T-helper 1 cell (primary cell): ENCODE data around the gene DHRS4L2.
"Not testable (repeated sequence)": the region's sequence is repeated elsewhere in the genome, so short reads cannot be mapped to it uniquely, and the experiment has no call there.

Experiments
- DNase-seq, 5 donors: peaks; one replicate each; pipeline ENCODE4 v3.0.0-alpha.2; 2012 to 2020
- total RNA-seq, 4 donors: gene quantifications; one replicate each; lab custom pipeline; 2026; lab: John Stamatoyannopoulos, UW

DHRS4L2 gene
- 3.2 to 6.1 (median 3.7) reads per million in 4 donors for total RNA-seq

- DNase-seq: peak; percentile 47 to 80 (median 66)
Measured at GRCh38 chr14:23988607-23989363, at the start of gene DHRS4L2. Gene DHRS4L2 (plus strand): TSS chr14:23988929. CDS start chr14:23988948, 19 bp downstream.

GRCh38 chr14:23939607-23940326 lies 49.0 kb upstream of the DHRS4L2 start:
- no peak for DNase-seq

- no peak for DNase-seq
Measured at GRCh38 chr14:23941230-23941629, 47.5 kb upstream of the DHRS4L2 start.

- DNase-seq: no peak
Measured at GRCh38 chr14:23941669-23942068, 47.1 kb upstream of the DHRS4L2 start.

- no peak for DNase-seq
Measured at GRCh38 chr14:23942587-23942986, 46.1 kb upstream of the DHRS4L2 start.

GRCh38 chr14:23949069-23949468 lies 39.7 kb upstream of the DHRS4L2 start:
- DNase-seq: not testable (repeated sequence)

- no peak for DNase-seq
Measured at GRCh38 chr14:23950411-23951135, 38.2 kb upstream of the DHRS4L2 start.

- not testable (repeated sequence) for DNase-seq
Measured at GRCh38 chr14:23951136-23951466, 37.6 kb upstream of the DHRS4L2 start.

GRCh38 chr14:23951590-23952201 lies 37.0 kb upstream of the DHRS4L2 start:
- DNase-seq: no peak

- DNase-seq: not testable (repeated sequence)
Measured at GRCh38 chr14:23953116-23953463, 35.6 kb upstream of the DHRS4L2 start.

- peak; percentile 53 to 88 (median 76) for DNase-seq
Measured at GRCh38 chr14:23953464-23954278, 35.1 kb upstream of the DHRS4L2 start, which contains the start of gene DHRS4. Gene DHRS4 (plus strand): TSS chr14:23953770. CDS start chr14:23953789, 19 bp downstream.

- DNase-seq: not testable (repeated sequence)
Measured at GRCh38 chr14:23954279-23954614, 34.5 kb upstream of the DHRS4L2 start.

- not testable (repeated sequence) for DNase-seq
Measured at GRCh38 chr14:23954965-23955364, 33.8 kb upstream of the DHRS4L2 start.

- not testable (repeated sequence) for DNase-seq
Measured at GRCh38 chr14:23955811-23956210, 32.9 kb upstream of the DHRS4L2 start.

- not testable (repeated sequence) for DNase-seq
Measured at GRCh38 chr14:23957913-23958569, 30.7 kb upstream of the DHRS4L2 start.

- not testable (repeated sequence) for DNase-seq
Measured at GRCh38 chr14:23960899-23961298, 27.8 kb upstream of the DHRS4L2 start.

GRCh38 chr14:23961704-23962103 lies 27.0 kb upstream of the DHRS4L2 start:
- not testable (repeated sequence) for DNase-seq

- DNase-seq: not testable (repeated sequence)
Measured at GRCh38 chr14:23969130-23969480, 19.6 kb upstream of the DHRS4L2 start.

GRCh38 chr14:23969481-23970282 lies 19.0 kb upstream of the DHRS4L2 start:
- peak in 4 of 5 donors; percentile 20 to 48 (median 44) for DNase-seq

- not testable (repeated sequence) for DNase-seq
Measured at GRCh38 chr14:23970283-23970659, 18.5 kb upstream of the DHRS4L2 start.

GRCh38 chr14:23973178-23973577 lies 15.6 kb upstream of the DHRS4L2 start:
- DNase-seq: not testable (repeated sequence)
